Measurements from ENCODE around the gene TBX21. TPM values are rescaled to one million over a fixed set of nuclear protein-coding genes. Genes with fewer than 3 reads are reported as not detected.

Gene TBX21
- polyA plus RNA-seq, 1 donor: 0.29 TPM

- no peak for DNase-seq (ENCODE audit: low read depth)
These were observed 18.9 kb upstream of the TBX21 start for GRCh38 chr17:47713980-47714700.

GRCh38 chr17:47714773-47715396 lies 18.2 kb upstream of the TBX21 start:
- no peak for DNase-seq (ENCODE audit: low read depth)

- DNase-seq (ENCODE audit: low read depth): no peak
These were observed 17.2 kb upstream of the TBX21 start for GRCh38 chr17:47715669-47716325.

DNA sequence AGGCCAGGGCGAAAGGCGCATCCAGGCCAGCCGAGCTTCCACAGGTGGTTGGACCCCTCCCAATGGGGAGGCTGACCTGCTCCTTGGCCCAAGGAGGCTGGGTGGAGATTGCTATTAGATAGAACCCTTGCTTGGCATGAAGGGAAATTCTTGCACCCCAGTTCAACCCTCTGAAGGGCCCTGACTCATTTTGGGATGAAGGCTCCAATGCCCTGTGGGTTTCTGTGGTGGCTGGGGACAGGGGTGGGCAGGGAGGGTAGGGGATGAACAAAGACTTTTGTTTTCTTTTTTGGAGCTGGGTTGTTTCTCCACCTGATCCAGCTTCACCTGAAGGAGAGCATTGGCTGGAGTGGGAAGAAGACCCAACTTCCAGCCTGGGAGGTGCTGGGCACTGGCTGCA lies 16.7 kb upstream of the TBX21 start:
- no peak for DNase-seq (ENCODE audit: low read depth)

- DNase-seq (ENCODE audit: low read depth): no peak
These were observed 15.8 kb upstream of the TBX21 start for GRCh38 chr17:47717261-47717697.

DNA sequence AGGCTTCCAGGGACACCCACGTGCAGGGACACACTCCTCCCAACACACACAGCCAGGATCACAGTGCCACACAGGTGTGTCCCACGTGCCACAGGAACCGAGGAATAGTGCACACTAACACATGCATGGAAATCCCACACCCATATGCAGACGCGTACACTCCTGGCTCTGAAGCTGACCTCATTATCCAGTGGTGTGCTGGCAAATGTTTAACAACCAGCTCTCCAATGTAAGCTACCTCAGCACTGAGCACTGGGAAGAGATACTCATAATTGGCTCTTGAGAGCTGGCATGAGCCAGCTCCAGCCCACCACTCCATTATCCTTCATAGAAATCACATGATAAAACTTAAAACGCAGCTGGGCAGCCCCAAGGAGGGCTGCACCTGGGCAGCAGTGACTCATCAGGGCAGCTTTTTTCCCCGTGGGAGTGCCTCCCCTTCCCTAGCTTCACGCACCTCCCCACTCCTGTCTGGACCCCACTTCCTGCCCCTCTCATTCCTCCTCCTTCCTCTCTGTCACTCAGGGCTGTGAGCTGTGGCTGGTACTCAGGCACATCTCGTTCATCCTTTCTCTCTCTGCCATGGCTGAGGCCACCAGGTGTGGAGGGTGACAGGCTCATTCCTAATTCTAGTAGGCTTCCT lies 14.9 kb upstream of the TBX21 start:
- no peak for DNase-seq (ENCODE audit: low read depth)

DNA sequence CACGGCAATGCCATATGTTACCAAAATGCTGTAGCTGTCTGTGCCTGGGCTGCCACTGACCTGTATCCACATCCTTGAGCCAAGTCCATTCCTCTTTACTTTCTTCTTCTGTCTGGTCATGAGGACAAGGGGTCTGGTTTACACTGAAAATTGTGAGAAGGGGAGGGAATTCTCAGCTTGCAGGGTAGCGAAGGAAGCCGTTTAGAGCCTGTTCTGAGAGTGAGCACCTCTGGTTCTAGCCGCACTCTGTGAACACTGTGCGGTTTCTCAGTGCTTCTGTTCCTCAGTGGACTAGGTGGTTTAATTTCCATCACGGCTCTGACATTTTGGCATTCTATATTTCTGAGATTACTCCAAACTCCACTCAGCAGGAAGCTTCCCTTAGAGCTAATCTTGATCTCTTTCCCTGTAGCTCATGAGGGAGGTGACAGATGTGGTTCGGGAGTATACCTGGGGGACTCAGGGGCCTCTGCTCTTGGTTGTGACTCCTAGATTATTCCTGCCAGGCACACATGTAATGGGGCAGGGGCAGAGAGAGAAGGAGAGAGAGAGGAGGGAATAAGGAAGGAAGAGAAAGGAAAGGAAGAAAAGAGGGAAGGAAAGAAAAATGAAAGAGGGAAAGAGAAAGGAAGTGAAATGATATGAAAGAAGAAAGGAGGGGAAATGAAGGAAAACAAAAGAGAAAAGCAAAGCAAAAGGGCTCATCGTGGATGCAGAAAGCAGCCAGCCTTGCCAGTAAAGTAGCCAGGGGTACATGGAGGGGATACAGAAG lies 14.2 kb upstream of the TBX21 start:
- no peak for DNase-seq (ENCODE audit: low read depth)

DNA sequence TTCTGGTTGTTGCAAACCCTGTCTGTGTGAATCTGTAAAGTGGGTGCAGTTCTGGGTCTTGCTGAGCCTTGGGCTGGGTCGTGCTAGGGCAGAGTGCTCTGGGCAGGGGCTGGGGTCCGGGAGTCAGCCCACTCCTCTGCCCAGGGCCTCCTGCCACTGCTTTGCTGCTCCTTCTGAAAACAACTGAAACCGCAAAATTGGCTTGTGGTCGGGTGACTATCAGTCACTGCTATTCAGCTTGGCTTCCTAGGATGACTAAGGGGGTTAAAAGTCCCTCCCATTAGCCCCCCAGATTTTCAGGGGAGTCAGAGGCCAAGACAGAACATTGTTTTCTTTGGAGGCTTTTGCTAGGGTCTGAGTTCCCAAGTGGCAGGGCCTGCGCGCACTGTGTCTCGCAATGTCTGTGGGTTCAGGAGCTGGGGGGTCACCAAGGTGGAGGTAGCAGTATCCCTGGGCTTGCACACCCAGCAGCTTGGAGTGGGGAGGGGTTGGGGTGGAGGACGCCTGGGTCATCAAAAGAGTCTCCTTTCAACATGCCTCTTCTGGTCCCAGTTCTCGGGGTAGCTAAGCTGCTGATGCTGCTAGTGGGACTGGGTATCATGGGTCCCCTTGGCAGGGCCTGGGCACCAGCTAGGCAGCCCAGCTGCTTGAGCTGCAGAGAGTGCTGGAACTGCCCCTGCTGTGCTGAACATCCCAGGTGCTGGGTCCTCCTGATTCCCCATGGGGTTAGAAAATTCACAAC lies 13.5 kb upstream of the TBX21 start:
- DNase-seq (ENCODE audit: low read depth): no peak

GRCh38 chr17:47720196-47720595 lies 12.8 kb upstream of the TBX21 start:
- DNase-seq (ENCODE audit: low read depth): no peak

- no peak for DNase-seq (ENCODE audit: low read depth)
These were observed 12.1 kb upstream of the TBX21 start for GRCh38 chr17:47720754-47721533.

- no peak for DNase-seq (ENCODE audit: low read depth)
These were observed 11.3 kb upstream of the TBX21 start for GRCh38 chr17:47721725-47722124.

DNA sequence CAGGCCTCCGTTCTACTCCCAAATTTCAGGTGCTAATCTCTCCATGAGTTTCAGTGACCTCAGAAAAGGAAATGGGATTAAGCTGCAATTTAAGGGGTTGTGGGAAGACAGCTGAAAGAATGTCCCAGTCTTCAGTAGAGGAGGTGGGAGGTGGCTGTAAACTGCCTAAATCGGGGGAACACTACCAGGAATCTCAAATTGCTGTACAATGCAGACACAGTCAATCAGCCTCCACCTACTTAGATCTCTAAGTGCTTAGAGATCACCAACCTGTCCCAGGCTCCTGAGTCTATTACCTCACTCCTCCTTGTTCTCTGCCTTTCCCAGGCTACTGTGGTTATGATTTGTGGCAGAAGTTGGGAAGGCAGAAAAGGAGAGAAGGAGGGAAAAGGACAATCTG lies 8.3 kb upstream of the TBX21 start:
- no peak for DNase-seq (ENCODE audit: low read depth)

GRCh38 chr17:47725446-47726111 lies 7.5 kb upstream of the TBX21 start:
- no peak for DNase-seq (ENCODE audit: low read depth)

GRCh38 chr17:47726796-47727703 lies 6.0 kb upstream of the TBX21 start:
- DNase-seq (ENCODE audit: low read depth): no peak

DNA sequence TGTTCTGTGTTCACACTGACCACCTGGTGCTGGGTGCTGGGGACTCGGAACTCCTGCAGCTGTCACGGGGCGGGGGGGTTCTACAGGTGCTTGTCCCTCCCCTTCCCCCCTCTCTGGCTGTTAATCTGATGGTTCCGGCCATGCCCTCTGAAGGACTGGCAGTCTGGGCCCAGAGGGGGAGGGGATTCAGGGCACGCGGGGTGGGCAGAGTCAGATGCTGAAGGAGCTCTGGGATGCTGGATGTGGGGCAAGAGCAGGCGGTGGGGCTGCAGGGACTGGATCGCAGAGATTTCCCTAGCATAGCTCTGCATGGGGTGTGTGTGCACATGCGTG lies 5.4 kb upstream of the TBX21 start:
- no peak for DNase-seq (ENCODE audit: low read depth)

DNA sequence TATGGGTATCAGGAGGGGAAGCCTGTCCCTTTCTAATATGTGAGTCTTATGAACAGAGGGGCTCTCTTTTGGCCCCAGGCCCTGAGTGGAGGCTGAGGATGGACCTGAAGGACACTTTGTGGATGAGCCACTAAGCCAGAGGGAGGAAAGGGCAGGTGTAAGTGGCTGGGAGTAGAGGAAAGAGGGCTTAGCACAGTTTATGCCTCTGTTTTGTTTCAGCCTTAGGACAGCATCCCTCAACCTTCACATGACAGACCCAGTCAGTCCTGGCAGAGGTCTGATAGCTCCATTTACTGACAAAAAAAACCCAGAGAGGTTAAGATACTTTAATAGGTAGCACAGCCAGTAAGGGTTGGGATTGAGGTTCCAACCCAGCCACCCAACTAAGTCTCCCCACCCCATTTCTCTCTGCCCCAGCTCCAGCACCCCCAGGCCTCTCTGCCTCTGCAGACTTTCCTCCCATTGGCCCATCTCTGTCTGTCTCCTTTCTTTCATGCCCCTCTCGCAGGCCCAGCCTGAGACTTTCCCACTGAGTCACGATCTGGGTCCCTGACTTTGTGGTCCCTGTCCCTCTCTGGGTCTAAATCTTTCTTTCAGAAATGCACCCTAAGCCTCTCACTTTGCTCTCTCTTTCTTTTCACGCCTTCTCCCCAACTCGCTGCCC lies 4.7 kb upstream of the TBX21 start:
- DNase-seq (ENCODE audit: low read depth): no peak

GRCh38 chr17:47729476-47729875 lies 3.6 kb upstream of the TBX21 start:
- no peak for DNase-seq (ENCODE audit: low read depth)

DNA sequence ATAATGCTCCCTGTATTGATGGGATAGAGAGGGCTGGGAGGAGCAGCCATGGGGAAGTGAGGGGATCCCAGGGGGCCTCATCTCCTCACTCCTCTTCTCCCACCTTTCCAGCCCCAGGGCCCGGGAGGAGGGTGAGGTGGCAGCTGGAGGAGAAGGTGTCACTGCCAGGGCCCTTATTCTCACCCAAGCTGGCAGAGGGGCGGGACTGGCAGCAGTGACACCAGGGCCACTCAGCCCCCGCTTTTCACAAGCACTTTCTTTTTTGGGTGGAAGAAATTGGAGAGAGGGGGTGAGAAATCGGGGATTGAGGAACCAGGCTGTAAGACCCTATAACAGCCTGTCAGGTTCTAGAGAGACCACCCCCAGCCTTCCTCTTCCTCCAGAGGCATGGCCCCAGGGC lies 2.4 kb upstream of the TBX21 start:
- no peak for DNase-seq (ENCODE audit: low read depth)
